Ascending aorta (tissue), 2 donors: ENCODE measurements around the gene BCAM. TPM values are rescaled to one million over a fixed set of nuclear protein-coding genes. Genes with fewer than 3 reads are reported as not detected.
"Not testable (repeated sequence)": the region's sequence is repeated elsewhere in the genome, so short reads cannot be mapped to it uniquely, and the experiment has no call there.

Experiments used
- DNase-seq, 2 donors: peaks; one replicate each; pipeline ENCODE4 v3.0.0-alpha.2; 2019; ENCODE audit warnings: low spot score in 2 of 2
- H3K27ac ChIP-seq, 2 donors: fragments of 200-600 bp; sonication (generic); one replicate each; pipeline ENCODE4 v1.5.1; 2016 to 2017; ENCODE audit warnings: mild to moderate bottlenecking in 1 of 2
- H3K27me3 ChIP-seq: fragments of 200-600 bp; sonication (generic); one replicate; pipeline ENCODE4 v1.5.1; 2017
- H3K36me3 ChIP-seq, 2 donors: fragments of 200-600 bp; sonication (generic); one replicate each; pipeline ENCODE4 v1.5.1; 2016
- H3K4me1 ChIP-seq, 2 donors: fragments of 200-600 bp; sonication (generic); one replicate each; pipeline ENCODE4 v1.5.1; 2016 to 2017; ENCODE audit warnings: mild to moderate bottlenecking in 1 of 2
- H3K4me3 ChIP-seq, 2 donors: fragments of 200-600 bp; sonication (generic); one replicate each; pipeline ENCODE4 v1.5.1; 2016 to 2017; ENCODE audit warnings: mild to moderate bottlenecking in 1 of 2
- H3K9me3 ChIP-seq, 2 donors: fragments of 200-600 bp; sonication (generic); one replicate each; pipeline ENCODE4 v1.5.1; 2016
- CTCF ChIP-seq, 3 experiments: fragments of 200-600 bp in 2 of 3; fragments of 450-650 bp in 1 of 3; sonication (generic) in 2 of 3; IDR thresholded peaks; one replicate each; pipeline ENCODE4 v1.5.1; 2016 to 2019; ENCODE audit warnings: antibody characterized with exemption in 3 of 3, mild to moderate bottlenecking in 1 of 3, moderate library complexity in 1 of 3
- intact Hi-C: fragments of 100-400 bp; cut with DNase I; formaldehyde crosslinking; loops from one replicate; pipeline ENCODE4 v1.15.1; 2023
- total RNA-seq: library from RNA; depleted of rRNA; stranded (reverse); fragments of >200 nt; gene quantifications from one replicate; pipeline ENCODE4 v1.1.0, GENCODE V29; 2016

The BCAM gene
- total RNA-seq, 1 donor from 2014 or later = 832 TPM

GRCh38 chr19:44767295-44768180 is 41.4 kb upstream of the BCAM start:
- intact Hi-C loops = no loop called here
- no peaks in the 10 kb centered on the region for H3K27me3 ChIP-seq
- no peak for DNase-seq
- no peak overlapping the region for H3K4me3 ChIP-seq
- no peak for TF ChIP-seq CTCF (IDR thresholded peaks at IDR 0.05)
- H3K4me1 ChIP-seq = peaks cover 0 to 2% of the 10 kb centered on the region in 2 donors
- H3K9me3 ChIP-seq = no peaks in the 10 kb centered on the region
- H3K36me3 ChIP-seq = no peaks in the 10 kb centered on the region
- H3K27ac ChIP-seq = no peak overlapping the region

GRCh38 chr19:44770550-44771257 is 38.2 kb upstream of the BCAM start:
- Histone ChIP-seq H3K9me3 (no peaks in the 10 kb centered on the region), H3K27ac (peak overlapping the region in 1 of 2 donors; percentile 5)
- intact Hi-C loops = loop anchor here (1.0 kb wide), 2 partner anchors 46 to 81 kb away; no protein-coding TSS in a partner anchor

GRCh38 chr19:44772144-44772543 is 36.8 kb upstream of the BCAM start:
- H3K4me1 ChIP-seq, H3K27ac ChIP-seq, H3K4me3 ChIP-seq, H3K9me3 ChIP-seq, DNase-seq, intact Hi-C loops, H3K27me3 ChIP-seq, H3K36me3 ChIP-seq: not testable (repeated sequence)

More at GRCh38 chr19:44770550-44771257, 38.2 kb upstream of the BCAM start:
- TF ChIP-seq CTCF (IDR thresholded peaks at IDR 0.05) = peak; percentile 80 to 91 (median 85)
- no peak overlapping the region for H3K4me3 ChIP-seq
- H3K4me1 ChIP-seq = peaks cover 0 to 2% of the 10 kb centered on the region in 2 donors
- DNase-seq = peak; percentile 84 to 96
- H3K27me3 ChIP-seq = no peaks in the 10 kb centered on the region
- H3K36me3 ChIP-seq = no peaks in the 10 kb centered on the region

GRCh38 chr19:44772959-44773358 is 35.9 kb upstream of the BCAM start:
- no peak for DNase-seq
- H3K4me1 ChIP-seq = peaks cover 2 to 4% of the 10 kb centered on the region in 2 donors
- no peaks in the 10 kb centered on the region for H3K36me3 ChIP-seq
- intact Hi-C loops = no loop called here
- no peaks in the 10 kb centered on the region for H3K9me3 ChIP-seq
- TF ChIP-seq CTCF (IDR thresholded peaks at IDR 0.05) = no peak
- H3K27me3 ChIP-seq = no peaks in the 10 kb centered on the region
- H3K27ac ChIP-seq = no peak overlapping the region
- no peak overlapping the region for H3K4me3 ChIP-seq

GRCh38 chr19:44775676-44776240 is 33.1 kb upstream of the BCAM start:
- Histone ChIP-seq H3K9me3 (no peaks in the 10 kb centered on the region), H3K27me3 (no peaks in the 10 kb centered on the region), H3K27ac (no peak overlapping the region), H3K4me3 (no peak overlapping the region), H3K36me3 (no peaks in the 10 kb centered on the region), H3K4me1 (peaks cover 0 to 5% of the 10 kb centered on the region in 2 donors)
- TF ChIP-seq CTCF (IDR thresholded peaks at IDR 0.05) = no peak
- no peak for DNase-seq
- intact Hi-C loops = no loop called here
